Stimulated activated CD8-positive, alpha-beta memory T cell treated with anti-CD3 and anti-CD28 coated beads, Interleukin-12 subunit alpha, Interleukin-12 subunit beta, amount 100 ng/mL, for 24 hours (primary cell): Measurements from ENCODE around the gene PER3.

Source experiments
- DNase-seq: peaks from one replicate; pipeline ENCODE4 v3.0.0-alpha.2; 2020; ENCODE audit errors: extremely low read depth

The PER3 gene

DNA sequence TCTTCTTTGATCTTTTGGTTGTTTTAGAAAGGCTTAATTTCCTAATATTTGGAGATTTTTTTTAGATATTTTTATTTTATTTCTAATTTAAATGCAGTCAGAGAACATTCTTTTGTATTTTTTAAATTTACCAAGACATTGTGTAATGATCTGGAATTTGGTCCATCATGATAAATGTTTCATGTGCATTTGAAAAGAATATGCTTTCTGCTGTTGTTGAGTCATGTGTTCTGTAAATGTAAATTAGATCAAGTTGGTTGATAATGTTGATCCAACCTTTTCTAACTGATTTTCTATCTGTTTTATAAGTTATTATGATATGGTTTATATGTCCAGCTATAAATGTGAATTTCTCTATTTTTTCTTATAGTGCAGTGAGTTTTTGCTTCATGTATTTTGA, 48.9 kb downstream of the PER3 start:
- DNase-seq: no peak

GRCh38 chr1:7838714-7839113, 54.6 kb downstream of the PER3 start:
- no peak for DNase-seq

DNA sequence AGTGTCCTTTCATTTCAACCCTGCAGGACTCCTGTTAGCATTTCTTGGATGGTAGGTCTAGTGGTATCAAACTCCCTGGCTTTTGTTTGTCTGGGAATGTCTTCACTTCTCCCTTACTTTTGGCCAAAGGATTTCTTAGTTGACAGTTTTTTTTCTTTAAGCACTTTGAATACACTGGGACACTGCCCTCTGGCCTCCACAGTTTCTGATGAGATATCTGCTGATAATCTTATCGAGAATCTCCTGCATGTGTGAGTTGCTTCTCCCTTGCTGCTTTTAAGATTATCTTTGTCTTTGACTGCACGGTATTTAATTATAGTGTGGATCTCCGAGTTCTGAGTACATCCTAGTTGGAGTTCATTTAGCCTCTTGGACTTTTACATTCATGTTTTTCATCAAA, 55.4 kb downstream of the PER3 start:
- no peak for DNase-seq

- no peak for DNase-seq
Observed at GRCh38 chr1:7842517-7842916, 58.4 kb downstream of the PER3 start.

- DNase-seq: no peak
Observed at GRCh38 chr1:7845761-7846160, 61.7 kb downstream of the PER3 start.

- no peak for DNase-seq
Observed at GRCh38 chr1:7846656-7847055, 62.6 kb downstream of the PER3 start.

DNA sequence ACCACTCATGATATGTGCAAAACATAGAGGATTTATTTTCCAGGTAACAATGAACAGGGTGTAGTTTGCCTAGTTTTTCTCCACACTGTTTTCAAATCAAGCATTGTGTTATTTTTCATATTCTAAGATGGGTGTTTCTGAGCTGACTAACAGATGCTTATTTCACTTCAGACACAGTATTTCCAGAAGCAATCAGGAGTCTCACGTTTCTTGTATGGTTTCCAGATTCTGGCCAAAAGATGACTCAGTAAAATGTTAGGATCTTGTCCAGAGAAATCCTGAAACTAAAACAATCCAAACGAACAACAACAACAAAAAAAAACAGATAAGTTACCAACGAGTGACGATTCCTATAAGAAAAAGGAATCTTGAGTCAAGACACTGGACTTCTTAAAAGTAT, 63.5 kb downstream of the PER3 start:
- DNase-seq: no peak

- no peak for DNase-seq
Observed at GRCh38 chr1:7850786-7851185, 66.7 kb downstream of the PER3 start.

DNA sequence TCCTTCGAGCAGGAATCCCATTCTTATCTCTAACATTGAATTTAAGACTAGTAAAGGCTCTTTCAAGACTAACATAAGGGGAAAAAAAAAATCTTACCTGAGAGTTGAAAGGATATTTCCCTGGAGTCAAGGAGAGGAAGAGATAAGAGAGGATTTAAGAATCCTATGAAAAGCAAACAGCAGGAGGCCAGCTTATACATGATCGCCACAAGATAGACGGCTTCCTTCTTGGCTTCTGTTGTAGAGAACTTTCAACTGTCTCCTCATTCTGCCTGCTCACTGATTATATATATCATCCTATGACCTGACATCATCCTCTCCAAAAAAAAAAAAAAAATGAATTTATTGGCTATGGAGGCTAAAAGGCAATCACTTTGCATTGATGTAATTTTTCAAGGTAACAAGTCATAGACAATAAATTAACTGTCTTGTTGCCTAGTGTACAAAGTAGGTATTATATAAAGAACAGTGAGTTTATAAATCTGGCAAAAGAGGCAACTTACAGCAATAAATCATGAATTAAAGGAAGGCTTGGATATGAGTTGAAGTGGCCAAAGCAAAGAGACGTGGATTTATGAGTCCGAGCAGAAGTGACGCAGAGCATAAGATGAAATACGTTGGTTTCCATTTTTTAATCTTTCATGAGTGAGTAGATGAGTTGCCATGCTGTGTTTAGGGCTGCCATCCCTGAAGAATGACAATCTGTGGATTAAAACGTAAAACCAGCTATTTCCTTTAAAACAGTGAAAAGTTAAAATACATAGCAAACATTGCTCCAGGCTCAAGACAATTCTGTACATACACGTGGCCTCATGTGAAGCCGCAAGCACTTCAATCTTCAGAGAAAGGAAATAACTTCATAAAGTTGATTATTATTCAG, 69.0 kb downstream of the PER3 start, which contains the start of gene UTS2:
Gene UTS2 (minus strand): TSS at position 262 of the 880 bp plus-strand sequence. CDS start 62 bp downstream, at position 200.
- DNase-seq: no peak

- no peak for DNase-seq
Observed at GRCh38 chr1:7853684-7854026, 69.6 kb downstream of the PER3 start.

- no peak for DNase-seq
Observed at GRCh38 chr1:7856345-7856744, 72.3 kb downstream of the PER3 start.

DNA sequence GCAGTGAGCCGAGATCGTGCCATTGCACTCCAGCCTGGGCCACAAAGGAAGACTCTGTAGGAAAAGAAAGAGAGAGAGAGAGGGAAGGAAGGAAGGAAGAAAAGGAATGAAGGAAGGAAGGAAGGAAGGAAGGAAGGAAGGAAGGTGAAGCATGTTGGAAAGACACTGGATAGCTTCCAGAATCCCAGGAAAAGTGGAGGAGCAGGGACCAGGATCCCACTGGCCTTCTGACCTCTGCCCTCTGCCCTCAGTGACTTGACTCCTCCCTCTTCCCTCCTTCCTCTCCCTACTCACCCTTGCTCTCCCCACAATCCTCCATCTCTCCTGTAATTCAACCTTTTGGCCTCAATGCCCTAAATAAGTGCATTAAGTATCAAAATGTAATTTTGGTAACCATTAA, 72.9 kb downstream of the PER3 start:
- DNase-seq: no peak

DNA sequence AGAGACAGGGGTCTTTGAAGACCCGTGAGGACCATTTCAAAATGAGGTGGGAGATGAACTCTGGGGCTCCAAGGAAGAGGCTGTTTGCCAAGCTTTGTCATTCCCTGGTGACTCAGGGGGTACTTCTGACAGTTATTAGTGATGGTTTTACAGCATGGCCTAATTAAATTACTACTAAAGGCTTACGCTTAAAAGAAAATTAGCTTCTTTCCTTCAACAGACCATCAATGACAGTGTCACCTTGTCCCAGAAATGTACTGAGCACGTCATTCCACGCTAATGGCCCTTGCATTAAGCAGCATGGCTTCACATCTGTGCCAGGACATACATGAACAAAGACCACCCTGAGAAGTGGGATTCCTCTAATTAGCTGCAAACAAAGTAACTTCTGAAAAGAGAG, 73.9 kb downstream of the PER3 start:
- no peak for DNase-seq

DNA sequence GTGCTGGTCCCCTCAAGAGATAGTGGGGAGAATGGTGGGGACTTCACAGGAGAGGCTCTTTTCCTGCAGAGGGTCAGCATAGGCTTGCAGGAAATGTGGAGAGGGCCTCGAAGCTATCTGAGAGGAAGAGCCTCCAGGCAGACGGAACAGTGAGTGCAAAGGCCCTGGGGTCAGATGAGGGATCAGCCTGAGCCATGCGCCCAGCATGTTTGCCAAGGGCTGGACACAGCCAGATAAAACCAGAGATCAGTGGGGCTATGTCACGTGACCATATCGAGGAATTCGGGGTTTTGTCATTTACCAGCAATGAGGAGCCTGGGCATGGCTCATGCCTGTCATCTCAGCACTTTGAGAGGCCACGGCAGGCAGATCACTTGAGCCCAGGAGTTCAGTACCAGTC, 75.3 kb downstream of the PER3 start:
- DNase-seq: no peak

- no peak for DNase-seq
Observed at GRCh38 chr1:7860130-7860529, 76.0 kb downstream of the PER3 start.

DNA sequence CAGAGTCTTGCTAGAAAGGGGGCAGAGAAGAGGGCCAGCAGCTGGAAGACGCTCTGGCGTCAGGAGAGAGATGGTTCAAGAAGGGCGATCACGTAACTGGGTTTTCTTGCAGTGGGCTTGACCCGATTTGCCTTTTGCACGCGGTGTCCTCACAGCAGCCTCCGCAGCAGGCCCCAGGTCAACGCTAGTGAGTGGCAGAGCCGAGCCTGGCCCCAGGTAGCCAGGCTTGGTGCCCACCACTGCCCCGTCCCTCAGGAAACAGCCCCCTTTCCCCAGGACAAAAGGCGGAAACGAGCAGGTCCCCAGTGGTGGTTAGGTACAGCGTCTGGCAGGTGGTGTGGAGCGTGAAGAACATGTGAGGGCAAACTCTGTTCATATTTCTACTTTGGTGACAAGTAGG, 77.4 kb downstream of the PER3 start:
- no peak for DNase-seq

- DNase-seq: no peak
Observed at GRCh38 chr1:7862211-7863060, 78.3 kb downstream of the PER3 start.

DNA sequence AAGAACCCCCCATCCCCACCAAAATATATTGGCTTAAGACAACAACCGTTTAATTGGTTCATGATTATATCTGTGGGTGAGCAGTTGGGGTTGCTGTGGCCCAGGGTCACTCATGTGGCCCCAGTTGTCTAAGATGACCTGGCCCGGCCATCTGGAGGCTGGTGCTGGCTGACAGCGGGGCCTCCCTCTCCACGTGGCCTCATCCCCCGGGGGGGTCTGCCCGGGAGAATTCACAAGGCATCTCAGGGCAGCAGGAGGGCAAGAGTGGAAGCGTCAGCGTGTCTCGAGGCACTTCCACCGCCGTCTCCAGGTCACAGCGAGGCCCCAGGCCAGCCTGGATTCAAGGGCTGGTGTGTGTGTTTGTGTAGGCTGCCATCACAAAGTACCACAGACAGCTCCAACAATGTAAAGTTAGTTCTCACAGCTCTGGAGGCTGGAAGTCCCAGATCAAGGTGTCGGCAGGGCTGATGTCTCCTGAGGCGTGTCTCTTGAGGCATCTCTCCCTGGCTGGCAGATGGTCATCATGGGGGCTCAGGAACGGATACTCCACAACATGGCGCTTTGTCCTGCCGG, 79.8 kb downstream of the PER3 start:
- DNase-seq: no peak

DNA sequence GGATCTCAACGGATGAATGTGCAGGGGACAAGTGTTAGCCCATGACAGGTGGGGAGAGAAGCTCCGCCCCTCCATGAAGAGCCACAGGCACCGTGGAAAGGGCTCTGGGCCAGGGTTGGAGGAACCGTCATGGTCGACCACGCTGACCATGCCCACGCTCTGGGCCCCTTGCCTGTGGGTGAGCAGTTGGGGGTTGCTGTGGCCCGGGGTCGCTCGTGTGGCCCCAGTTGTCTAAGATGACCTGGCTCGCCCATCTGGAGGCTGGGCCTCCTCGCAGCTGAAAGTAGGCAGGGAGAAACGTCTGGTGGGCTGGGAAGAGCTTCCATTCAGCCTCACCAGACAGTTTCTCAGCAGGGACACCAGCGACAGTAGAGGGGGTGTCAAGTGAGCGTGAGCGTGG, 81.9 kb downstream of the PER3 start:
- no peak for DNase-seq

DNA sequence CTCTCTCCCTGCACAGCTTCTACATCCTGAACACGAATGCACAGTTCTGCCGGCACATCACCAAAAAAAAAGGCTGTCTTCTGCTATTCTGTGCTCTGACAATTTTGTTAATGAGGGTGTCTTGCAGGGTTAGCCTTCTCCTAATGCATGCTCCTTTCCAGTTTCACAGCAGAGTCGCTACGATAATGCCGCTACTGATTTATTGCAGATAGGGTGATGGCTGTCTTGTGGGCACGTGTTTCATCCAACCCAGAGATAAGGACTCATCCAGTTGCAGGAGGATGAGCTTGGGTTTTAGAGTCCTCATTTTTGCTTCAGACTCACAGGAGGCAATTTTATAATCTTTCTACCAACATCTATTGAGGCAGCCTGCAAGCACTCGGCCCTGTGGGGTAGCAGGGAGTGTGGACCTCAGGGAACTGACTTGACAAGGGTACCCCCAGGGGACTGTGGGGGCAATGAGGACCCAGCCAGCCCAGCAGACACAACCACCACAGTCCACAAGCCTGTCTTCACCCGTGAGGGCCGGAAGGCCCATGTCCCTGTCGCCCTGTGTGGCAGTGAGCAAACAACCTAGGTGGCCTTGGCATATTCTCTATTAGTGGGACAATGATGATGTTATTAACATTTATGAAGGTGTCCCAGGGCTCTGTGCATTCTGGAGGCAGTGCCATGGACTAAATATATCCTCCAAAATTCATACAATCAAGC, 84.1 kb downstream of the PER3 start:
- no peak for DNase-seq

GRCh38 chr1:7869136-7869920, 85.2 kb downstream of the PER3 start:
- DNase-seq: no peak
